ENCODE results near the gene GADD45GIP1. TPM values are rescaled to one million over a fixed set of nuclear protein-coding genes. Genes with fewer than 3 reads are reported as not detected.
"Not testable (repeated sequence)": the region's sequence is repeated elsewhere in the genome, so short reads cannot be mapped to it uniquely, and the experiment has no call there.

Gene GADD45GIP1
- total RNA-seq, 1 donor, result 23.0 TPM

DNA sequence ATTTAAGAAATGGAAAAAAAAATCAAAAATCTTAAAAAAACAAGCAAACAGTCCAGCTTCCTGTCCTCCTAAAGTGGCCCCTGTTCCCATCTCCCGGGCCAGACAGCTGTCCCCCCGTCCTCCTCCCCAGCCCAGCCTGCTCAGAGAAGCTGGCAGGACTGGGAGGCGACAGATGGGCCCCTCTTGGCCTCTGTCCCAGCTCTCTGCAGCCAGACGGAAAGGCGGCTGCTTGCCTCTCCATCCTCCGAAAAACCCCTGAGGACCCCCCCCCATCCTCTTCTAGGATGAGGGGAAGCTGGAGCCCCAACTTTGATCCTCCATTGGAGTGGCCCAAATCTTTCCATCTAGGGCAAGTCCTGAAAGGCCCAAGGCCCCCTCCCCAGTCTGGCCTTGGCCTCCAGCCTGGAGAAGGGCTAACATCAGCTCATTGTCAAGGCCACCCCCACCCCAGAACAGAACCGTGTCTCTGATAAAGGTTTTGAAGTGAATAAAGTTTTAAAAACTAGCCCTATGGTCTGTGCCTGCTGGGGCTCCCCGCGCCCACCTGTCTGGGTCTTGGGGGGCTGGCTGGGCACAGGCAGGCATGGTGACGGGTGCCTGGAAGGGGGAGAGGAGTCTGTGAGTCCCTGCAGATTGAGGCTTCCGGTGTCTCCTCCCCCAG, 3.8 kb downstream of the GADD45GIP1 start:
- H3K4me3 ChIP-seq (ENCODE audit: low read depth, low read length), result peak overlapping the region; percentile 35
- no peak for DNase-seq (ENCODE audit: low read depth)
- TF ChIP-seq, protein P1, sequence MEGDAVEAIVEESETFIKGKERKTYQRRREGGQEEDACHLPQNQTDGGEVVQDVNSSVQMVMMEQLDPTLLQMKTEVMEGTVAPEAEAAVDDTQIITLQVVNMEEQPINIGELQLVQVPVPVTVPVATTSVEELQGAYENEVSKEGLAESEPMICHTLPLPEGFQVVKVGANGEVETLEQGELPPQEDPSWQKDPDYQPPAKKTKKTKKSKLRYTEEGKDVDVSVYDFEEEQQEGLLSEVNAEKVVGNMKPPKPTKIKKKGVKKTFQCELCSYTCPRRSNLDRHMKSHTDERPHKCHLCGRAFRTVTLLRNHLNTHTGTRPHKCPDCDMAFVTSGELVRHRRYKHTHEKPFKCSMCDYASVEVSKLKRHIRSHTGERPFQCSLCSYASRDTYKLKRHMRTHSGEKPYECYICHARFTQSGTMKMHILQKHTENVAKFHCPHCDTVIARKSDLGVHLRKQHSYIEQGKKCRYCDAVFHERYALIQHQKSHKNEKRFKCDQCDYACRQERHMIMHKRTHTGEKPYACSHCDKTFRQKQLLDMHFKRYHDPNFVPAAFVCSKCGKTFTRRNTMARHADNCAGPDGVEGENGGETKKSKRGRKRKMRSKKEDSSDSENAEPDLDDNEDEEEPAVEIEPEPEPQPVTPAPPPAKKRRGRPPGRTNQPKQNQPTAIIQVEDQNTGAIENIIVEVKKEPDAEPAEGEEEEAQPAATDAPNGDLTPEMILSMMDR (IDR thresholded peaks at IDR 0.05; ENCODE audit: insufficient read depth, low read length), result no peak

DNA sequence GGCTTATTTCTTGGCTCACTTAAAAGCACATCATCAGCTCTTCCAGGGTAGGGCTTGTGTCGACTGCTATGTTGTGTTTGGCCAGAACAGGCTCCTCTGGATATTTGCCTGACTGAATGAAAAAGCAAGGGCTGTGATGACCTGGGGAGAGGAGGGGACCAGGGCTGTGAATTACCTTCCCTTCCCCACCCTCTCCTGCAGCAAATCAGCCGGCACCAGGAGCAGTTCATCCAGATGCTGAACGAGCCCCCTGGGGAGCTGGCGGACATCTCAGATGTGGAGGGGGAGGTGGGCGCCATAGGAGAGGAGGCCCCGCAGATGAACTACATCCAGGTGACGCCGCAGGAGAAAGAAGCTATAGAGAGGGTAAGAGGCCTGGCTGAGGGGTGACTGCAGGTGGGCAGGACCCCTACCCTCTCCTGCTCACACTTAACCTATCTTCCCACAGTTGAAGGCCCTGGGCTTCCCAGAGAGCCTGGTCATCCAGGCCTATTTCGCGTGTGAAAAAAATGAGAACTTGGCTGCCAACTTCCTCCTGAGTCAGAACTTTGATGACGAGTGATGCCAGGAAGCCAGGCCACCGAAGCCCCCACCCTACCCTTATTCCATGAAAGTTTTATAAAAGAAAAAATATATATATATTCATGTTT, 4.4 kb downstream of the GADD45GIP1 start:
- peak; percentile 93 for DNase-seq (ENCODE audit: low read depth)
- TF ChIP-seq, protein P1 (IDR thresholded peaks at IDR 0.05; ENCODE audit: insufficient read depth, low read length), result no peak
- no peak overlapping the region for H3K4me3 ChIP-seq (ENCODE audit: low read depth, low read length)

DNA sequence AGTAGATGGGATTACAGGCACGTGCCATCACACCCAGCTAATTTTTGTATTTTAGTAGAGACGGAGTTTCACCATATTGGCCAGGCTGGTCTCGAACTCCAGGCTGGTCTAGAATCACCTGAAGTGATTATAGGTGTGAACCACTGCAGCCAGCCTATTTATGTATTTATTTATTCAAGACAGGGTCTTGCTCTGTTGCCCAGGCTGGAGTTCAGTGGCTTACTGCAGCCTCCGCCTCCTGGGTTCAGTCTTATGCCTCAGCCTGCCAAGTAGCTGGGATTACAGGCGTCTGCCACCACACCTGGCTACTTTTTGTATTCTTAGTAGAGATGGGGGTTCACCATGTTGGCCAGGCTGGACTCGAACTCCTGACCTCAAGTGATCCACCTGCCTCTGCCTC, 5.0 kb downstream of the GADD45GIP1 start:
- not testable (repeated sequence) for H3K4me3 ChIP-seq (ENCODE audit: low read depth, low read length); DNase-seq (ENCODE audit: low read depth)

DNA sequence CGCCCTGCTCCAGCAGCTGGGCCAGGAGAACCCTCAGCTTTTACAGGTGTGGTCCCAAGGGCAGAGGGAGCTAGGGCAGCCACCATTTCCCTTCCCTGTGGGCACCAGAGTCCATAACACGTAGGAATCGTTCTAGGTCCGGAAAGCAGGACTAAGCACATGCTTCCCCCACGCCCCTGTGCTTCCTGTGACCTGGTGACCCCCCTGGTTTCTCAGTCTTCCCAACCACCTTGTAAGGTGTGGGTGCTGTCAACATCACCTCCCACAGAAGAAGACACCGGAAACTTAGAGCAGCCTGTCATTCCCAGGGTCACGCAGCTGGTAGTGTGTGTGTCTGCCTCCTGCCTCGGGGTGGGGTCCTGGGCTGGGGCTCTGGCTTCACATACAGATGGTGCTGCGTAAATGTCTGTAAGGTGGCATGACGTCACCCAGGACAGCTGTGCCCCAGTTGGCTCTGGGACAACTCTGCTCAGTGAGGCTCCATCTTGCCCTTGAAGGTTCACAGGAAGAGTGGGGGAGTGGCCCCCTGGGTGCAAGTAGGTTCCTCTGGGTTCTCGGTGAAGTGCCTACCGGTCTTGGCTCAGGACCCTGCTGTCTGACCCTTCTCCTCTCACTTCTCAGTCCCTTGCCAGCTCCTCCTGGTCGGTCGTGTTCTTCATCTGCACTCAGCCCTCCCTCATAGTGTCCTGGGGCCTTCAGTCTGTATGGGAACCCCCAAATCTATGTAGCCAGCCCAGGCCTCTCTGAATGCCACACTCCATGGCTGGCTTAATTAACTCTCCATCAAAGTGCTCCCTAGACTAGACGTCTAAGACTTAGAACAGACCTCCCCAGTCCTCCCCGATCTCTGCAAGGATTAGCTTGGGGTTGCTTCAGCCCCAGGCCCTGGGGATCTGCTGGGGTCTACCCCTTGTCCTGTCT, 7.4 kb downstream of the GADD45GIP1 start:
- TF ChIP-seq, protein P1 (IDR thresholded peaks at IDR 0.05; ENCODE audit: insufficient read depth, low read length), result no peak

DNA sequence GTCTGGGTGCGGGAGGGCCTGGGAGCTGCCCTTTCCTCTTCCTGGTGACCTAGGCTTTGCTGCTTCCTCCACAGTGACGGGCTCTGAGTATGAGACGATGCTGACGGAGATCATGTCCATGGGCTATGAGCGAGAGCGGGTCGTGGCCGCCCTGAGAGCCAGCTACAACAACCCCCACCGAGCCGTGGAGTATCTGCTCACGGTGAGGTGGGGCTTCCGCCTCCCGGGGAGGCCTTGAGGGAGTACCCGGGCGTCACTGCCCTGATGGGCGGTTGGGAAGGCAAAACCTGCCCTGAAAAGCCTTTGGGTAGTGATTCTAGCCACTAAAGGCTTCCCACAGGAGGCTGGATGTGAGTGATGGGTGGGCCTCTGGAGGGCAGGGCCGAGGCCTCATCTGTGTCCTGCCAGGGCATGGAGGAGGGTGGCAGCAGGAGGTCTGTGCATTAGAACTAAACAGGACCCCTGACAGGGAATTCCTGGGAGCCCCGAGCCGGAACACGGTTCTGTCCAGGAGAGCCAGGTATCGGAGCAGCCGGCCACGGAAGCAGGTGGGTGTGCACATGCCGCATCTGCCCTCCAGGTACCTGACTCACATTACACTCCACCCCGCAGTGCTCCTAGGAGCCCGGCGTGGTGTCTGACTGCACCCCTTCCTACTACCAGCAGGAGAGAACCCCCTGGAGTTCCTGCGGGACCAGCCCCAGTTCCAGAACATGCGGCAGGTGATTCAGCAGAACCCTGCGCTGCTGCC, 8.2 kb downstream of the GADD45GIP1 start:
- DNase-seq (ENCODE audit: low read depth), result no peak
- H3K4me3 ChIP-seq (ENCODE audit: low read depth, low read length), result no peak overlapping the region
- TF ChIP-seq, protein P1 (IDR thresholded peaks at IDR 0.05; ENCODE audit: insufficient read depth, low read length), result no peak

More for the DNA sequence above, 7.4 kb downstream of the GADD45GIP1 start:
- no peak overlapping the region for H3K4me3 ChIP-seq (ENCODE audit: low read depth, low read length)
- DNase-seq (ENCODE audit: low read depth), result no peak

DNA sequence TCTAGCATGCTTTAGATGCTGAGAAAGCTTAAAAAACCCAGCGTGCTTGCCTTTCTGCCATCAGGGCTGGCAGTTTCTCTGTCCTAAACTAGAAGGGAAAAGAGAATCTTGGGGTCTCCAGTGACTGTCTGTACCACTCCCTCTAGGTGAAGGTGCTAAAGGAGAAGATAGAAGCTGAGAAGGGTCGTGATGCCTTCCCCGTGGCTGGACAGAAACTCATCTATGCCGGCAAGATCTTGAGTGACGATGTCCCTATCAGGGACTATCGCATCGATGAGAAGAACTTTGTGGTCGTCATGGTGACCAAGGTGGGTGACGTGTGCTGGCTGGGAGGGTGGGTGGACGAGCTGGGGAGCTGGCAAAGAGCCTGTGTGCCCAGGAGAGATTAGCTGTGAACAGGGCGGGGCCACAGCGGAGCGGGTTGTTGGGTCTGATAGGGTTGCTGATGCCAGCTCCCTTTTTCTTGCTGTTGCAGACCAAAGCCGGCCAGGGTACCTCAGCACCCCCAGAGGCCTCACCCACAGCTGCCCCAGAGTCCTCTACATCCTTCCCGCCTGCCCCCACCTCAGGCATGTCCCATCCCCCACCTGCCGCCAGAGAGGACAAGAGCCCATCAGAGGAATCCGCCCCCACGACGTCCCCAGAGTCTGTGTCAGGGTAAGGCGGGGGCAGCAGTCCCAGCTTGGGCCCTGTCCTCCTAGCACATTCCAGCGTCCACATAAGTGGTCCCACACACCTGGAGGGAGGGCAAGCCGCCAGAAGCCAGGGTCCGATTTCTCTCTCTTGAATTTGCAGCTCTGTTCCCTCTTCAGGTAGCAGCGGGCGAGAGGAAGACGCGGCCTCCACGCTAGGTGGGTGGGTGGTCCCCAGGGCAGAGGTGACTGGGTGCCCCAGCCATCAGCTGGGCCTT, 9.1 kb downstream of the GADD45GIP1 start:
- TF ChIP-seq, protein P1 (IDR thresholded peaks at IDR 0.05; ENCODE audit: insufficient read depth, low read length), result no peak
- no peak for DNase-seq (ENCODE audit: low read depth)
- H3K4me3 ChIP-seq (ENCODE audit: low read depth, low read length), result no peak overlapping the region
